Neural progenitor cell (in vitro differentiated cells): ENCODE measurements around the gene CEL.

Experiments
- CTCF ChIP-seq: fragments of 200-600 bp; sonication (generic); IDR thresholded peaks from 2 replicates; pipeline ENCODE4 v1.5.1; 2017; ENCODE audit warnings: antibody characterized with exemption, mild to moderate bottlenecking
- EZH2phosphoT487 ChIP-seq: fragments of 200-600 bp; sonication (generic); IDR thresholded peaks from 2 replicates; pipeline ENCODE4 v1.6.1; 2017; ENCODE audit warnings: antibody characterized with exemption

- TF ChIP-seq CTCF (no peak), EZH2phosphoT487 (no peak)
Observed at GRCh38 chr9:133074111-133074651, 12.4 kb downstream of the CEL start.
